ENCODE data around the gene GSK3B. TPM values are rescaled to one million over a fixed set of nuclear protein-coding genes. Genes with fewer than 3 reads are reported as not detected.

Gene GSK3B
- total and polyA plus RNA-seq, 9 donors = 15.3 to 30.7 (median 27.0) TPM

DNA sequence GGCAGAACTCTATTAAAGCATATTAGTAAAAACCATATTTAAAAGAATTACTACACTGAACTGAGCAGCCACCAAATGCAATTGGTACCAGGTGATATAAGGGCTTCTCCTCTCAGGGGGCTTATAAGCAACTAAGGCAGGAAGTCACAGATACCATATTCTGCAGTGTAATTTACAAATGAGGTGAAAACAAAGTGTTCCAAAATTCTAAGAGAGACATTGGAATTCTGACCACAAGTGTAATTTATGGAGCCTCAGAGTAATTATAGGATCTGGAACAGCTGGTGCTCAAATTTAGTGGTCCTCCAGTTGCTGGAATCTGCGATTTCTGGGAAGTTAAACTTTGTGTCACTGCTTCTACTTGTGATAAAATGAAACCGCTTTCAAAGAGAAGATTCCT lies 315.4 kb downstream of the GSK3B start:
- no peak for DNase-seq
- no CpG with 5 or more reads among the region's 2 CpGs for WGBS (ENCODE audit: insufficient coverage)

GRCh38 chr3:119778176-119778575 lies 316.1 kb downstream of the GSK3B start:
- peaks cover 6% of the 10 kb centered on the region for H3K9me3 ChIP-seq (replicated peaks; ENCODE audit: control insufficient read depth, low read depth, low read length)
- no peaks in the 10 kb centered on the region for H3K36me3 ChIP-seq (ENCODE audit: control insufficient read depth, insufficient read depth, low read length)
- no peak overlapping the region for H3K27ac ChIP-seq (ENCODE audit: low read length)
- H3K4me1 ChIP-seq (ENCODE audit: control insufficient read depth, insufficient read depth, low read length) = no peaks in the 10 kb centered on the region
- DNase-seq = no peak
- no peaks in the 10 kb centered on the region for H3K27me3 ChIP-seq (ENCODE audit: control insufficient read depth, insufficient read depth, low read length)
- no peak overlapping the region for H3K4me3 ChIP-seq (ENCODE audit: low read length)
- no CpG with 5 or more reads among the region's 1 CpG for WGBS (ENCODE audit: insufficient coverage)

More for the DNA sequence above, 315.4 kb downstream of the GSK3B start:
- Histone ChIP-seq H3K4me3 (ENCODE audit: low read length) (no peak overlapping the region), H3K36me3 (ENCODE audit: control insufficient read depth, insufficient read depth, low read length) (no peaks in the 10 kb centered on the region), H3K9me3 (replicated peaks; ENCODE audit: control insufficient read depth, low read depth, low read length) (peaks cover 6% of the 10 kb centered on the region), H3K4me1 (ENCODE audit: control insufficient read depth, insufficient read depth, low read length) (no peaks in the 10 kb centered on the region), H3K27ac (ENCODE audit: low read length) (no peak overlapping the region), H3K27me3 (ENCODE audit: control insufficient read depth, insufficient read depth, low read length) (no peaks in the 10 kb centered on the region)

- Histone ChIP-seq H3K27me3 (ENCODE audit: control insufficient read depth, insufficient read depth, low read length) (no peaks in the 10 kb centered on the region), H3K4me3 (ENCODE audit: low read length) (no peak overlapping the region), H3K9me3 (replicated peaks; ENCODE audit: control insufficient read depth, low read depth, low read length) (peaks cover 6% of the 10 kb centered on the region), H3K4me1 (ENCODE audit: control insufficient read depth, insufficient read depth, low read length) (no peaks in the 10 kb centered on the region), H3K27ac (ENCODE audit: low read length) (no peak overlapping the region), H3K36me3 (ENCODE audit: control insufficient read depth, insufficient read depth, low read length) (no peaks in the 10 kb centered on the region)
- no CpG with 5 or more reads among the region's 1 CpG for WGBS (ENCODE audit: insufficient coverage)
- DNase-seq = no peak
Measured at GRCh38 chr3:119776304-119776703, 317.9 kb downstream of the GSK3B start.

GRCh38 chr3:119774444-119774843 lies 319.8 kb downstream of the GSK3B start:
- peak; percentile 54 for DNase-seq
- no CpG with 5 or more reads among the region's 2 CpGs for WGBS (ENCODE audit: insufficient coverage)
- no peak overlapping the region for H3K27ac ChIP-seq (ENCODE audit: low read length)

More at GRCh38 chr3:119774444-119774843, 319.8 kb downstream of the GSK3B start:
- no peaks in the 10 kb centered on the region for H3K4me1 ChIP-seq (ENCODE audit: control insufficient read depth, insufficient read depth, low read length)
- H3K27me3 ChIP-seq (ENCODE audit: control insufficient read depth, insufficient read depth, low read length) = no peaks in the 10 kb centered on the region
- no peaks in the 10 kb centered on the region for H3K36me3 ChIP-seq (ENCODE audit: control insufficient read depth, insufficient read depth, low read length)
- H3K4me3 ChIP-seq (ENCODE audit: low read length) = no peak overlapping the region
- H3K9me3 ChIP-seq (replicated peaks; ENCODE audit: control insufficient read depth, low read depth, low read length) = peaks cover 6% of the 10 kb centered on the region

Other genes with a start within 250 kb of the GSK3B start
- gene GPR156, start 190.8 kb upstream of the GSK3B start, total RNA-seq = 2.1 TPM
- 1 to 10 TPM; 1.6 to 3.1 (median 2.2) TPM for gene GPR156, start 190.8 kb upstream of the GSK3B start, polyA plus RNA-seq (ENCODE audit: insufficient read depth in 1 of 8, insufficient read length in 8 of 8, low replicate concordance in 1 of 8)

All from muscle of leg (tissue), 11 donors.